ENCODE measurements around the gene NAA40. TPM values are rescaled to one million over a fixed set of nuclear protein-coding genes. Genes with fewer than 3 reads are reported as not detected.

The NAA40 gene
- total RNA-seq, 1 experiment from 2014 or later, result 44.4 TPM

DNA sequence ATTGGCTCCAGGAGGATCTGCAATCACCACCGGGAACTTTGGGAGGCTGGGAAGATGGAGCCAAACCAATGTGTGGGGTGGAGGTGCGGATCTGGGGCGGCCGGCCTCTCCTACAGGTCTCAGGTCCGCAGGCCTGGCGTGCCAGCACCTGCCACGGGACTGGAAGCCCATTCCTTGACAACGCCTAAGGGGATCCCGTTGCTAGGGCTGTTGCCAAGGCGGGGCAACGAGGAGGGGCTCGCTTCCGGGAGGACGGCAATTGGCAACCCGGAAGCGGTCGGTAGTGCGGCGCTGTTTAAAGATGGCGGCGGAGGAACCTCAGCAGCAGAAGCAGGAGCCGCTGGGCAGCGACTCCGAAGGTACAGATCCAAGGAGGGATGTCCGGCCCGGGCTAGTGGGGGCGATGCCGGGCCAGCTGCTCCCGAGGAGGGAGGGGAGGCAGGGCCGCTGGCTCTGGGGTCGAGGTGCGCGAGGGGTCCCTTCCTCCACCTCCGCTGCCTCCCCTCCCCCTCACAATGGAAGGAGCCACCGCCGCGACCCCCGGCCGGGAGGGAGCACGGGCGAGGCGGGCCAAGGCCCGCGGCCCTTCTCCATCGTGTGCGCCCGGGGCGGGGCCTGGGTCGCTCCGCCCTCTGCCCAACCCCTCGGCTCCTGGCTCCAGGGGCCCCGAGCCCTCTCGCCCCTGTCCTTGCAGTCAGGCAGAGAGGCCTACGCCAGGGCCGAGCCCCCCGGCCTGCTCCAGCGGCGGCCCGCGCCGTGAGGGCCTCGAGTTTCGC is 47.5 kb downstream of the NAA40 start, which contains the start of gene OTUB1:
OTUB1 (plus strand) TSS at position 283 of the 776 bp plus-strand sequence; CDS start at position 302, 19 bp downstream.
- H3K27me3 Mint-ChIP-seq (ENCODE audit: low read depth), result no peaks in the 10 kb centered on the region; the same call in 1 of the 2 replicates
- no peaks in the 10 kb centered on the region for H3K27me3 ChIP-seq (ENCODE audit: insufficient read depth, low read length)
- DNase-seq, result peak; percentile 99
- H3K9me3 ChIP-seq (ENCODE audit: control insufficient read depth, low read depth, low read length), result no peaks in the 10 kb centered on the region
- no peak within 1 kb of the TSS for H2BK20ac ChIP-seq (ENCODE audit: low read depth, low read length, poor library complexity, severe bottlenecking)
- H3K14ac ChIP-seq (ENCODE audit: insufficient read depth, low read length), result peak within 1 kb of the TSS; percentile 99
- H3K79me2 ChIP-seq (ENCODE audit: insufficient read depth, low read length), result peaks cover 9% of the 10 kb centered on the region; the same call in 1 of the 2 replicates
- no peak within 1 kb of the TSS for H2AFZ ChIP-seq (ENCODE audit: low read length)
- peak within 1 kb of the TSS; percentile 83 for H2BK5ac ChIP-seq (ENCODE audit: insufficient read length, low read length)
- peak within 1 kb of the TSS; percentile 62 for H3K4me2 ChIP-seq (ENCODE audit: insufficient read depth, insufficient read length, low read length)
- H3K56ac ChIP-seq (ENCODE audit: insufficient read length, low read depth, low read length), result no peak within 1 kb of the TSS
- H2AK5ac ChIP-seq (ENCODE audit: insufficient read length, low read length), result no peak within 1 kb of the TSS
- H3K23me2 ChIP-seq (ENCODE audit: insufficient read length, low read depth, low read length, poor library complexity, severe bottlenecking), result peaks cover 17% of the 10 kb centered on the region
- no peak within 1 kb of the TSS for H2BK12ac ChIP-seq (ENCODE audit: insufficient read length, low read depth, low read length)
- H3K4me1 ChIP-seq (ENCODE audit: insufficient read depth, low read length), result peaks cover 7% of the 10 kb centered on the region; the same call in 1 of the 2 replicates
- H3K4me3 Mint-ChIP-seq, result peak within 1 kb of the TSS; percentile 93 to 98
- peak within 1 kb of the TSS; percentile 8 for H3K27ac ChIP-seq (ENCODE audit: insufficient read length, low read depth, low read length)
- no peaks in the 10 kb centered on the region; a peak in 2 of 5 replicates for H3K9me3 Mint-ChIP-seq
- peak within 1 kb of the TSS; percentile 99 for H3K18ac ChIP-seq (ENCODE audit: insufficient read length, low read depth, low read length)
- peaks cover 24% of the 10 kb centered on the region for H3K79me1 ChIP-seq (ENCODE audit: insufficient read depth, low read depth, low read length, poor library complexity, severe bottlenecking)
- no peak within 1 kb of the TSS for H3K4ac ChIP-seq (ENCODE audit: low read depth, low read length)
- H3K4me1 Mint-ChIP-seq, result peaks cover 15 to 17% of the 10 kb centered on the region in 2 experiments
- TF ChIP-seq, protein P1, sequence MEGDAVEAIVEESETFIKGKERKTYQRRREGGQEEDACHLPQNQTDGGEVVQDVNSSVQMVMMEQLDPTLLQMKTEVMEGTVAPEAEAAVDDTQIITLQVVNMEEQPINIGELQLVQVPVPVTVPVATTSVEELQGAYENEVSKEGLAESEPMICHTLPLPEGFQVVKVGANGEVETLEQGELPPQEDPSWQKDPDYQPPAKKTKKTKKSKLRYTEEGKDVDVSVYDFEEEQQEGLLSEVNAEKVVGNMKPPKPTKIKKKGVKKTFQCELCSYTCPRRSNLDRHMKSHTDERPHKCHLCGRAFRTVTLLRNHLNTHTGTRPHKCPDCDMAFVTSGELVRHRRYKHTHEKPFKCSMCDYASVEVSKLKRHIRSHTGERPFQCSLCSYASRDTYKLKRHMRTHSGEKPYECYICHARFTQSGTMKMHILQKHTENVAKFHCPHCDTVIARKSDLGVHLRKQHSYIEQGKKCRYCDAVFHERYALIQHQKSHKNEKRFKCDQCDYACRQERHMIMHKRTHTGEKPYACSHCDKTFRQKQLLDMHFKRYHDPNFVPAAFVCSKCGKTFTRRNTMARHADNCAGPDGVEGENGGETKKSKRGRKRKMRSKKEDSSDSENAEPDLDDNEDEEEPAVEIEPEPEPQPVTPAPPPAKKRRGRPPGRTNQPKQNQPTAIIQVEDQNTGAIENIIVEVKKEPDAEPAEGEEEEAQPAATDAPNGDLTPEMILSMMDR (conservative IDR thresholded peaks at IDR 0.05), result no peak
- no peak within 1 kb of the TSS for H4K91ac ChIP-seq (ENCODE audit: insufficient read length, low read depth, low read length)
- H3T11ph ChIP-seq (ENCODE audit: low read length), result no peak within 1 kb of the TSS
- peak within 1 kb of the TSS; percentile 97 to 99 (median 99) for H3K27ac Mint-ChIP-seq
- WGBS (ENCODE audit: extremely low coverage, insufficient read length, low lambda C conversion rate), result no CpG with 5 or more reads among the region's 63 CpGs
- H3K23ac ChIP-seq (ENCODE audit: insufficient read length, low read depth, low read length), result no peak within 1 kb of the TSS
- peak within 1 kb of the TSS; percentile 92 for H3K9ac ChIP-seq (ENCODE audit: extremely low read depth, insufficient read length, low read length)
- no peak within 1 kb of the TSS for H4K5ac ChIP-seq (ENCODE audit: insufficient read length, low read depth, low read length)
- no peaks in the 10 kb centered on the region for H4K20me1 ChIP-seq (ENCODE audit: control insufficient read depth, insufficient read depth, insufficient read length)
- H2BK15ac ChIP-seq (ENCODE audit: low read depth, low read length), result no peak within 1 kb of the TSS; the same call in 1 of the 2 replicates
- peaks cover 30 to 42% (median 33%) of the 10 kb centered on the region in 3 experiments; a peak in 6 of 7 replicates for H3K36me3 Mint-ChIP-seq (ENCODE audit: insufficient read depth in 1 of 3, low read depth in 3 of 3)
- H2BK120ac ChIP-seq (ENCODE audit: low read depth, low read length, poor library complexity, severe bottlenecking), result no peak within 1 kb of the TSS
- no peak within 1 kb of the TSS for H4K8ac ChIP-seq (replicated peaks; ENCODE audit: insufficient read length, low read depth, low read length)

Measured in H9 (cell line).